Non-pigmented ciliary epithelial cell (primary cell): ENCODE measurements around the gene PRKAG2.
"Not testable (repeated sequence)": the region's sequence is repeated elsewhere in the genome, so short reads cannot be mapped to it uniquely, and the experiment has no call there.

Source experiments
- DNase-seq: peaks from one replicate; pipeline ENCODE4 v3.0.0-alpha.2; 2010; ENCODE audit warnings: low read depth

PRKAG2 gene

DNA sequence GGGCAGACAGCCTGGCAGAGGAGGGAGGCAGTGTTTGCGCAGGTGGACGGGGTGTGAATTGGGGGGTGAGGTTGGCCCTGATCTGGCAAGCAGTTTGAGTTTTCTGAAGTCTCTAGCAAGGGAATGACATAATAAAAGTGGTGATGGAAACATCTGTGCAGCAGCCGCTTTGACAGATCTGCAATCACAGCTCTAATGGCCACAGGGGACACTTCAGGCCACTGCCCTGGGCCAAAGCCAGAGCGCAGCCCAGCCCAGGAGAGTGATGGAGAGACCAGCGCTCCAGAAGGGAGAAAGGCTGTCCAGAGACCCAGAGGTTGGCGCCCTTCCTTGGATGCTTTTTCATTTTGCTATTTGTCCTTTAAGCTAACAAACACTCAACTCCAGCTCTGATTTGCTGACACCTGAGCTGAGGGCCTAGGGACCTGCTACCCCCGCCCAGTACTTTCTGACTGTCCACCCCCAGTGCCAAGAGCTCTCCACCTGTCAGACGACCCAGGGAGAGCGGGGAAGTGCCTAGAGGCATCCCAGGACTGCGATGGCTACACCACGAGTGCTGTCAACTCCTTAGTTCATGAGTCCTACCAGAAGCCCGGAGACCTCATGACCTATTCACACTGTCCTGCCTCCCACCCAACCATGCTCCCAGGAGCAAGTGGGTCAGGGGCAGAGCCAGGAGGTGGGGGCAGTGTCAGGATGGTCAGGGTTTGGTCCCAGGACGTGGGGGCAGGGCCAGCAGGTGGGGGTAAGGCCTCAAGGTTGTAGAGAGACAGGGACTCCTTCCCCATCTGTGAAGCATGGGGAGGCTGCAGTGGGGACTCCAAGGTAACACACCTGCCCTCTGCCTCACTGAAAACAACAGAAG lies 112.6 kb downstream of the PRKAG2 start:
- no peak for DNase-seq

GRCh38 chr7:151763420-151763984 lies 113.4 kb downstream of the PRKAG2 start:
- no peak for DNase-seq

GRCh38 chr7:151762583-151763245 lies 114.2 kb downstream of the PRKAG2 start:
- no peak for DNase-seq

DNA sequence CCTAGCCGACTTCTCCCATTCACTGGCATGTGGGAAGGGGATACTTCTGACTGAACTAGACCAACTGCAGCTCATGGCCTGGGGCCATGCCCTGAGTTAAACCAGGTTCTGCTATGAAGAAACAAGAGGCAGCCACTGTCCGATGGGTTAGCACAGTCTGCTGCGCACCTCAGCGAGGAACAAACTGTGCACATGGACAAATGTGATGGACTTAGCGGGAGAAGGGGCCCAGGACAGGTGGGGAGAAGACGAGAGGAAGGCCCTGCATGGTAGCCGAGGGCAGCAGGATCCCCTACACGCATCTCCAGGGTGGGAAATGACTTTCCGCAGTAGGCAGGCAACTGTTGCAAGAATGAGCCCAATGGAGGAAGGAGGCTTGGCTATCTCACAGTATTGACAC lies 115.0 kb downstream of the PRKAG2 start:
- DNase-seq, result no peak

- no peak for DNase-seq
Measured at GRCh38 chr7:151761231-151761630, 115.7 kb downstream of the PRKAG2 start.

GRCh38 chr7:151759591-151760042 lies 117.3 kb downstream of the PRKAG2 start:
- no peak for DNase-seq

DNA sequence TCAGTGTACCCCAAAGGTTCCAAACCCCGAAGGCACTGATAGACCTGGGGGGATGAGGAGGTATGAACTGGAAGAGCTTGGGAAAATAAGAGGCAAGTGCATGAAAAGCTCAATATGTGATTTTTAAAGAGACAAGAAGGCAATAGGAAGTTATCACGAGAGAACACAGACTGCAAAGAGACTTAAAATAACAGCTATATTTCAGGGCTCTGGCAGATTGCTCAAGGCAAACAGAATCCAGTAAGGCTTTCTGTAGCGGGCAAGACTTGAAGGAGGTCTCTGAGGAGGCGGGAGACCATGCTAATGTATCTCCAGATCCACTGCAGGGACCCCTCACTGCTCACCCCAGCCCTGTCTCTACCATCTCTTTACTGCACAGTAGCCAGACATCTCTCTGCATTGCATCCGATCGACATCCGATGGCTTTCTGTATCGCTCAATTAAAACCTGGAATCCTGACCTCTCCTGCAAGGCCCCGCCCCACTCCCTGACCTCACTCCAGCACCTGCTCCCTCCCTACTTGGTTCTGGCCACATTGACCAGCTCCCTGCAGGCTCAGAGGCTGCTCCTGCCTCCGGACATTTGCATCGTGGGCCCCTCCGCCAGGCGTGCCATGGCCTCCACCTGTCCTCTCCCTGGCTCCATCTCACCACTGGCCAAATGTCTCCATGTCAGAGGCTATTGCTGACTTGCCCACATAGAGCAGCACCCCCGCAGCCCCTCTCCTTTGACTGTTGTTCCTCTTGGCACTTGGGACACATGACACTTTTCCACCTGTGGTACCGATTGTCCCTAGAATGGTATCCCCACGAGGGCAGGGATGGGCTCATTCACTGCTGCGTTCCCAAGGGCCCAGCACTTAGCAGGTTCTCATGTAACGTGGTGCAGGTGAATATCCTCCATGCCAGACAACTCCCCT lies 118.0 kb downstream of the PRKAG2 start:
- DNase-seq, result no peak

- DNase-seq, result no peak
Measured at GRCh38 chr7:151757274-151757673, 119.6 kb downstream of the PRKAG2 start.

DNA sequence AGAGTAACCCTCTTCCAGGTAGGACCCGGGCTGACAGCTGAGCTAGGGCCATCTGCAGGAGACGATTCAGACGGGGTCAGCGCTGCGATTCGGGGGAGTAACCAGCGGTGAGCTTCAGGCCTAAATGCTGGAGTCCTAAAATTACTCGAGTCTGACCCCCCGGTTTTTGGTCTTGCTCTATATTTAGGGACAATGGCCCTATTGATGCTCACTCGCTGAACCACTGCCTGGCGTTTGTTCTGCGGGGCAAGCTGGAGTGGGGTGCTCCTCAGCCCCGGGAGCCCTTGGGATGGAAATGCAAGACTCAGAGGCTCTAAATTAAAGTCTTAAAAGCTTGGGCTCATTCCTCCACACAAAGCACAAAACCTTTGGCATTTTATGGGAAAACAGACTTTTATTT lies 120.0 kb downstream of the PRKAG2 start:
- no peak for DNase-seq

GRCh38 chr7:151756076-151756731 lies 120.7 kb downstream of the PRKAG2 start:
- no peak for DNase-seq

GRCh38 chr7:151755131-151755801 lies 121.6 kb downstream of the PRKAG2 start:
- DNase-seq, result no peak

GRCh38 chr7:151754688-151755130 lies 122.2 kb downstream of the PRKAG2 start:
- DNase-seq, result no peak

DNA sequence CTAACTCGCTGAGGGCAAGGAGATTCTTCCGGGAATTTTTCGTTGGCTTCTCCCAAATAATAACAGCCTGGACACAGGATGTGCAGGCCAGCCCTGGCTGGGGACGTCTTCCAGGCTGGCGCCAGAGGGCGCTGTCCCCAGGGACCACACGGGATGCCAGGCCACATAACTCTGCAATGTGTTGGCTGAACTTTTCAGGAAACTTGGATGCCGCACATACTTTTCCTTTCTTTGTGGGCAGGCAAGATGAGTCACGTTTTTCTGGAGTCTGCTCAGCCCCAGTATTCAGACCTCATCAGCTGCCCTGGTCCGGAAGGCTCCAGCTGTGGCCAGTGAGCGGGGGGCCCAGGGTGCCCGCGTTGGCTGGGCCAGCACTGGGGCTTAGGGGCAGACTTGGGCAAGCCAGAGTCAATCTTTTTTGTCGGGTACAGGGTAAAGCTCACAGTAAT lies 122.7 kb downstream of the PRKAG2 start:
- DNase-seq, result peak; percentile 98

DNA sequence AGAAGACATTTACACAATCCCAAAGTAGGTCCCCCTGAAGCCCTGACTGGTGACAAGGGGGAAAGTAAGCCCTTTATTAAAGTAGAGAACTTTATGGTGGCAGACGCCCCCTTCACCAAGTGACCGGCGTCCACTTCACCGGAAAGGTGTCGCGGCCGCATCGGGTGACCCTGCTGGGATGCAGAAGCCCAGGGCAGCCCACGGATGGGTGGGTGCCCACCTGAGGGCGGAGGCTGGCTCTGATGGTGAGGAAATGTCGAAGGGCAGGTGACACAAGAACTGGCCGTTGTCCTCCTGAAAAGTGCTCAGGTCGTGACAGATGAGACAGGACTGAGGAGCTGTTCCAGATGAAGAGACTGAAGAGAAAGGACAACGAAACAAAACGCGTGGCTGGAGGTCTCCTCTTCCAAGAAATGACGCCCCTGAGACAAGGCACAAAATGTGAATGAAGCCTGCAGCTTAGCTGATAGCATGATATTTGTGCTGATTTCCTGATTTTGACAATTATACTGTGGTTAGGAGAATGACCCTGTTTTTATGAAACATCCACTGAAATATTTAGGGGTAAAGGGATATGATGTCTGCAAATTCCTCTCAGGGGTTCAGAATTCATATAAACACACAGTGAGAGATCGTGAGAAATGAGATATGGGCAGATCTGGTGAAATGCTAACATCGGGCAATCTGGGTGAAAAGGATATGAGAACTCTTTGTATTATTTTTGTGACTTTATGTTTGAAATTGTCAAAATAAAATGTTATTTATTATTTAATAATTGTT lies 123.9 kb downstream of the PRKAG2 start:
- no peak for DNase-seq

DNA sequence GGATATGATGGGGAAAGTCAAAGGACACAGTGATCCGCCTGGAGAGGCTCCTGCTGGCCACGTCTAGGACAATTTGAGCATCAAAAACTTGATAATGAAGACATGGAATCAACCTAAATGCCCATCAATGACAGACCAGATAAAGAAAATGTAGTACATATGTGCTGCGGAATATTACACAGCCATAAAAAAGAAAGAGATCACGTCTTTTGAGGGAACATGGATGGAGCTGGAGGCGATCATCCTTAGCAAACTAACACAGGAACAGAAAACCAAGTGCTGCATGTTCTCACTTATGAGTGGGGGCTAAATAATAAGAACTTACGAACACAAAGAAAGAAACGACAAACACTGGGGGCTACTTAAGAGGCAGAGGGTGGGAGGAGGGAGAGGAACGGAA lies 124.9 kb downstream of the PRKAG2 start:
- DNase-seq, result no peak

GRCh38 chr7:151748733-151749132 lies 128.2 kb downstream of the PRKAG2 start:
- DNase-seq, result no peak

DNA sequence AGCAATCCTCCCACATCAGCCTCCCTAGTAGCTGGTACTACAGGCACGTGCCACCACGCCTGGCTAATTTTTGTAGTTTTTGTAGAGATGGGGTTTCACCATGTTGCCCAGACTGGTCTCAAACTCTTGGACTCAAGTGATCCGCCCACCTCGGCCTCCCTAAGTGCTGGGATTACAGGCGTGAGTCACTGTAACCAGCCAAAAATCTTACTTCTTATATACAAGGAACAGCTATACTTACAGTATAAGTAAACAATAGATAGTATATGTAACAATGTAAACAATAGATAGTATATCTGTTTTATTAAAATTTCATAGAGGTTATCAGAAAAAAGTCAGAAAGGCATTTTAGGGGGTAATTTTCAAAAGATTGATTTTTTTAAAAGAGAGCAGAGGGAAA lies 128.9 kb downstream of the PRKAG2 start:
- not testable (repeated sequence) for DNase-seq

DNA sequence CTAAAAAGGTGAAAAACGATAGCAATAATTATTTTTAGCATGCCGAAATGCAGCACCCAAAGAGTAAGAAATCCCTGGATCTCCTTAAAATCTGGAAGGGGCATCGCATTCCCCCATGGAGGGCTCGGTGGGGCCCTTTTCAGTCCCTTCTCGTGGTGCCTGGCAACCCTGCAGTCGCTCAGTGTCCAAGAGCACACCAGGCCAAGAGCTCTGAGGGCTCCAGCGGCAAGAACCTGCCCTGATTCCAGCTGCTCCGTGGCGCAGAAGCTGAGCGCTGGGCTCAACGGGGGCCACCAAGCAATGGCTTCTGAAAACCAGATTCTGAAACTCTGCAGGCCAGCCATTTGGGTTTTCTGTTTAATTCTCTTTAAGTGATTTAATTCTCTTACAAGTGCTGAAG lies 131.2 kb downstream of the PRKAG2 start:
- DNase-seq, result no peak

DNA sequence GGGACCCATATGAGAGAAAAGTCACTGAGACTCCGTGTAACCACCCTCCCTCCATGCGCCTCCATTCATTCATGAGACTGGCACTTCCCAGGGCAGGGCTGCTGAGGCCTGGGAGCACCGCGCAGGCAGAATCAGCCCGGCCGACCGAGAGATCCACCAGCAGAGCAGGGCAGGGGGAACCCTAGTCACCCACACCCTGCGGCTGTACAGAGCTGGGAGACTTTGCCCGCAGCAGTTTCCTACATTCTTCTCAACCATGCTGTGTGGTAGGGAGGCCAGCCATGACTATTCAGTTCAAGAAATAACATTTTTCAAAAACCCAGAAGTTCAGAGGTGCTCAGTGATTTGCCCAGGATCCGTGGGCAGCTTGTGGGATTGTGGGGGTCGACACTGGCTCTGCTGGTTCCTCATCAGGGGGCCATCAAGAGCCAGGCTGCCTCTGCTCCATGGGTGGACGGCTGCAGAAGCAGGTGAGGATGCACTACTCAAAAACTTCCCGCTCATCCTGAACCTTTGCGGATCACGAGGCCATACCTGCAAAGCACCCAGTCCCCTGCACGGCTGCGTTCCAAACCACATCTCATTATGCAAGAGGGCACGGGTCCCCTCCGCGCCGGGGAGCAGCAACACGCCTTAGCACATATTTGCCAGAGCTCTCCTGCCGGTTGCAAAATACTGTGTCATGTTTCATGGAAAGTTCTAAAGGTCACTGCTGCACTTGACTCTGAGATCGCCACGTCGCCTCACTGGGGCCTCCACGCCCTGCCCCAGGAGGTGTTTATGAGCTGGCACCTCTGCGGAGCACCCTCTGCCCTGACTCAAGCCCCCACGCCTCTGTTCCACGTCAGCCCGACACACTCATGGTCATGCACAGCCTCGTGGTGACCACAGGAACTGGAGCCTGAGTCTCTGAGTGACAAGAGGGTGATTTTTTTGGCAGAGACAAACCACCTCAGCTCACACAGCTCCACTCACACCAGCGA lies 132.0 kb downstream of the PRKAG2 start:
- DNase-seq, result no peak
